ENCODE data around the gene FGD2. TPM values are rescaled to one million over a fixed set of nuclear protein-coding genes. Genes with fewer than 3 reads are reported as not detected.

FGD2 gene
- polyA plus RNA-seq, 12 donors = 2.4 to 8.1 (median 3.0) TPM; not detected in 1

DNA sequence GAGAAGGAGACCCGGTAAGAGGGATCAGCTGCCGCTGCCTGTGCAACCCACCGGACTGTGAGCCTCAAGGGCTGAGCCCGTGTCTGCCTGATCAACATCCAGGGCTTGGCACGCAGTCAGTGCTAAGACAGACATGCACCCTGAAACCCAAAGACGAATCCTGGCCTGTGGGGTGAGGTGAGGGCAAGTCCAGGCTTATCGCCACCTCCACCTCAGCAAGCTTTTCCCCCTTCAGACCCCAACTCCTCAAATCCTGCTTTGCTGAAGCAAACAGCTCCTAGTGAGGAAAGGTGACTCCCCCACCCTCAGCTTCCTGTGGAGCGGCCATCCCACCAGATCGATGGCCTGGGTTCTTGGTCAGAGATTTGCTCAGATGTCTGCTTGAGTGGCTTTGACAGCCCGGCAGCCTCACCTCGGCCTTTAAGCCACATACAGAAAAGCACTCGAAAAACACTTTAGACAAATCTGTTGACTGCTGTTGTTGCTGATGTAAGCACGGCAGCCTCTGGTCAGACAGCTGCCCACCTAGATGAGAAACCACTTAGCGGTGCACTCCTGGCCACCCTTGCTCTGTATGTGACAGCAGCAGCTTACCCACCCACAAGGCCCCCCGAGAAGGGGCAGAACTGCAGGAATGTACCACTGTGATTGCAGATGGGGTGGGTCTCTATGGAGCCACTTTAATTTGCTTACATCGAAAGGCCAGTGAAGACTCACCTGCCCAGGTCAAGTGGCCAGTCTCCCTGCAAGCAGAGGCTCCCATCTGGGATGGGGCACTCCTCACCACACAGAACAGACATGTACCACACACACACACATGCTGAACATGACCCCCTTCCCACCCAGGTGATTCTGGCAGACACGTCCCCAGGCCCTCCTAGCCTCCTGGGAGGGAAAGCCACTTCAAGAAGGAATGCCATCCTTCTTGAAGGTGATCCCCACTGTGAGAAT is 34.3 kb upstream of the FGD2 start:
- no peak for DNase-seq

DNA sequence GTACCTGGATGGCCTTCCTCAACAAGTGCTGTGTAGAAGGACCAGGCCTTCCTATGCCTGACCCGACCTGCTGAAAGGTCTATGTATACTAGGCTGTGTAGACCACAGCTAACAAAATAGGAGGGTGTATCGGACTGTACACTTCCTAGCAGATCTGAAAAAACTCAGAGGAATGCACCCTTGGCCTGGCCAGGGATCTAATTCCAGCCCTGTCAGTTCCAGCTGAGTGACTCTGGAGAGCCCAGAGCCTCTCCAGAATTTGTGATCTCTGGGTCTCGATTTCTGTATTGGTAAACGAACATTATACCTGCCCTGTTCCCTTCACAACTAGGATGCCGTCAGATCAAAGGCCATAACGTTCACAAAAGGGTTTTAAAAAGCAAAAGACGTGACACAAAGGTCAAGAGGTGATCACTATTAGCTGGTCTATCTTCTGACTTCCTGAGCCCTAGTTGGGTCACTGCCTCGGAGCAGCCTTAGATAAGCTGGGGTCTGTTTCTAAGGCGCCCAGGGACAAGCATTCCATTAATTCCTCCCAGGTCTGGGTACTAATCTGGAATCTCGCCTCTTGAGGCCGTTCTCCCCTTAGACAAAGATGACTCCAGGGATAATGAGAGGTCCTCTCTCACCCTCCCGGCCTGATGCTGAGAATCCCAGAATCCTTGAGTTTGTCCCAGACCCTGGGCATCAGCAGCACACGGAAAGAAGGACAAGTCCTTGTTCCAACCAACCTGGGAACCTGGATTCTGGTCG is 33.4 kb upstream of the FGD2 start:
- no peak for DNase-seq

DNA sequence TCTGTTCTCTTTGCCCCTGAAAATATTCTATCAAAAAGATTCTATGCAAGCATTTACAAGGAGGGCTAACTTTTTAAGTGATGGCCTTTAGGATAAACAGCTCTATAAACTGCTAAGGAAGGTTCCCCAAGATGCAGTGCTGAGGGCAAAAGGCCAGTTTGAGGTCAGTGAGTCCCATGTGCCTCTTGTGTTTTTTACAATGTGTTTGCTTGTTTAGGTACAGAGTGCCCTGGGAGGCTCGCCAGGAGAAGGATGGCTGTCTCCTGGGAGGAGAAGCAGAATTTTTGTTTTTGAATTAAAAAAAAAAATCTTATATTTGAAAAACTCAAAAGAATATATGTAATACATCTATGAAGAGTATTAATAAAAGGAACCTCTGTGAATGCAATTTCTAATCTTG is 32.3 kb upstream of the FGD2 start:
- no peak for DNase-seq

DNA sequence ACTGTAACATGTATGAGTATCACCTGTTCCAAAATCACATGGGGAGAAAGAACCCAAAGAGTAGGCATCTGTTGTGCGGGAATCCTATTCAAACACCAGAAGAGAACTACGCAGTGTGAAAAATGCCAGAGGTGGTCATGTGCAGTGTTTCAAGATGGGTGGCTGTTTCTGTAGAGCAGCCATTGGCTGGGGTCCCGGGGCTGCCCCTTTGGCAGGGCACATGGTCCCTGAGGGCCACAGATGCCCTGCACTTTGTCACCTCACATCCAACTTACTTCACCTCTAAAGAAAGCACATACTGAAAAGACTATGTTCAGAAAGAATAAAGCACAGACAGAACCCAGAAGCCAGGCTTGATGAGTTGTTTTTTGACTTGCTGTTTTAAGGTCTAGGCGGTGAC is 31.8 kb upstream of the FGD2 start:
- DNase-seq = no peak

DNA sequence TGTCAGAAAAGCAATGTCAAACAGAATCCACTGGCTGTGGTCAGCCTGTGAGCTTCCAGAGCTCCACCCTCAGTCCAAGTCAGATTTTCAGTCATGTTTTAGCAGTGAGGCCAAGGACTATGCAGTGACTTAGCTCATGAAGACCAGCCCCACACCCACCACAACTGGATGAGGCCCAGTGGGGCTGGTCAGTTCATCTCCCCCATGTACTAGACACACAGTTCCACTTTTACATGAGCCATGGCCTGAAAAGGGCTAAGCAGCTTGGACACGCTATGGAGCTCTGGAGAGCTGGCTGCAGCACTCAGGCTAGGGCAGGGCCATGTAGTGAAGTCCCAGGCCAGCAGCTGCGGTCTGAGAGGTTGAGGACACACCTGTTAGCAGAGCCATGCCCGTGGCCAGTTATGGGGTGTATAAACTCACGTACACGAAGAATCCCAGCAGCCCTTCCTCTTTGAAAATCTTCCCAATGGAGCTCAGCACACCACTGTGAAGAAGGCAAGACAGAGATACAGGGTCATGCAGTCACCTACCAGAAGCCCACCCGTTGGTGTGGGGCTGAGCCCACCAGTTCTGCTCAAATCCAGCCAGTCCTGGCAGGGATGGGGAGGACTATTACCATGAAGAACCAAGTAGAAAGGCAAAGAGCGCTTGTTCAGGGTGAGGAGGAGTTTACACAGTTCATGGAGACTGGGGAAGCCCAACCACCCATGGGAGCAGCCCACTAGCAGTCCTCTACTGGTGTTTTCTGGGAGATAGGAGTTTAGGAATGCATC is 30.0 kb upstream of the FGD2 start:
- no peak for DNase-seq

DNA sequence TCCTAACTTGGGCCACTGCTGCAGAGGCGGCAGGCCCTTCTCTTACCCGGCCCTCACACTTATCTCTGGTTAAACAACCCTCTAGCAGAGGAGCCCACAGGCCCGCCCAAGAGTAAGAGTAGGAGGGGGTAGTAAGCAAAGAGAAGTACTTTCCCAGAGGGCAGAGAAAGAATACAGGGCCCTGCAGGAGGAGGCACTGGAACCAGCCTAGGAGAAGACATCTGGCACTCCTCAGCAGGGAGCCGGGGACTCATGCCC is 29.5 kb upstream of the FGD2 start:
- no peak for DNase-seq

DNA sequence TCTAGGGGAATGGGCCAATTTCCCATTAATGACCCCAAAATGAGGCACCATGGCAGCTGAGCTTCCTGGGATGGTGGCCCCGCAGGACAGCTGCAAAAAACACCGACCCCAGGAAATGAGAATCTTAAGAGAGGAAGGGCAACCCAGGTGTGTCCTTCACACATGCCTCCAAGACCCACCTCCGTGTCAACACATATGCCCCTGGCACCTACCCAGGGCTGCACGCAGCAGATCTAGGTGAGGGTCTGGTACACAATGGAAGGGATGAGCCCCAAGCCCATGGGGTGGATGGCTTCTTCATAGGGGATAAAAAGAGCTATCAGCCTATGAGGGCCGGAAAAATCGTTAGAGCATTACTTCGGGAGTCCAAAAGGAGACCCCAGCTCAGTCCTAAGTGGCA is 28.9 kb upstream of the FGD2 start:
- DNase-seq = no peak

DNA sequence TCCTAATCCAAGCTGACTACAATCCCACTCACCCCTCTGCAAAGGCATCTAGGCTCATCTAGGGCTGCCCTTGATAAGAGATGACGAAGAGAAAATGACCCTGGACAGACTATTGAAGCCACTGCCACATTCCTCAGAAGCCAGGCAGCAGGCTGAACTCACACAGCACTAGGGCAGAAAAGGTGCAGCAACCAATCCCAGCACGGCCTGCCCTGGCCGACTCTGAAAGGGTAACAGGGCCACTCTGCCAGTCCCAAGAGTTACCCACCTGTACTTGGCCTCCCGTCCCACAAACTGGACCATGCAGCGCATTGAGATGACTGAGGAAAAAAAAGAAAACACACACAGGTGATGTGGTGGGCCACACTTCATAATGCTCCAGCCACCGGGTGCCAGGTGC is 28.5 kb upstream of the FGD2 start:
- DNase-seq = no peak

DNA sequence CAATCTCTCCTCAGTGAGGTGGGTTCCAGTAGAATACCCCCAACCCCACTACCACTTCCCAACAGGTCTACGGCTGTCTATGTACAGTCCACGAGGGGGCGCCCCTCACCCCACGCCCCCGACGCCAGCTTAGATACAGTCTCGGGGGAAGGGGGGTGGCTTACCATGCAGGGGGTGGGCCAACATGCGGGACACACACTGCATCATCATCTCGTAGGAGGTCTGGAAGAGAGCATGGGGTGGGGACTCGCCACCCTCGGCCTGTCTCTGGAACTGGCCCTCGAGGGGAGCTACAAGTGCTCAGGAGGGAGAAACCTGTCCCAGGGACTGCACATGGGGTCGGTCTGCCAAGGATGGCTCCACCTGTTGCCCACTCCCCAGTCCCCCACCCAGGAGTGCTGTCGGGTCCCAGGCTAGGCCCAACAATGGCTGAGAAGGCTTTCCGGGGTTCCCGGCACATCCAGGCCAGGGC is 27.9 kb upstream of the FGD2 start:
- DNase-seq = no peak

DNA sequence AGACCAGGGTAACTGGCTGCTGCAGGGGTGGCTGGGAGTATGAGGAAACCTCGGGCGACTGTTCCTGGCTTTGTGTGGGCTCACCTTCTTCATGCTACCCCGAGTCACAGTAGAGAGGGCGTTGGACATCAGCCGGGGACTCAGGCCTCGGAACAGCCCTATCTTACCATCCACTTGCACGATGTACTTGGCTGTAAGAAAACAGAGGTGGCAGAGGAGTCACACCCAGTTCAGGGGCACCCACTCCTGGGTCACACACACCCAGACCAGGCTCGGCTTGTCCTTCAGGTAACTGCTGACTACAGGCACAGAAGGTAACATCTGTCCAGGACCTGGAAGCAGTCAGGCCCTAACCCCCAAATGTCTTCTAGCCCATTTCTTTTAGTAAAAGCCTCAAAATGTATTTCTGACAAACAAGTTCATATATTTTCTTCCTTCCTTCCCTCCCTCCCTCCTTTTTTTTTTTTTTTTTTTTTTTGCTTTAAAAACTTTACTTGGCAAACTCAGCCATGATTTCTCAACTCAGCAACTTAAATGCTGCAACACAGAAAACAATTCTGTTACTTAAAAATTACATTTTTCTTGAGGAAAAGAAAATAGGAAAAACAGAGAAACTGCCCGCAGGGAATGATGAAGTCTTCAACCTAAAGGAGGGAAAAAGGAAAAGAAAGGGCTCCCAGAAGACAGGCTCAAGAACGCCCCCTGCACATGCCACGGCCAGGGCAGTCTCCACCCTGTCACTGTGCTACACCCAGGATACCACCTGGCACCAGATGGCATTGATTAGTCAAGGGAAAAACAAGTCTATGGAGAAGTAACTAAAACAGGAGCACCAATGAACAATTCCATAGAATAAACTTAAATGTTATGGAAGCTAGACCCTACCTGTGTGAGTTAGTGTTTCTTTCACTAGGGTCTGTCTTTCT is 26.8 kb upstream of the FGD2 start:
- DNase-seq = no peak

DNA sequence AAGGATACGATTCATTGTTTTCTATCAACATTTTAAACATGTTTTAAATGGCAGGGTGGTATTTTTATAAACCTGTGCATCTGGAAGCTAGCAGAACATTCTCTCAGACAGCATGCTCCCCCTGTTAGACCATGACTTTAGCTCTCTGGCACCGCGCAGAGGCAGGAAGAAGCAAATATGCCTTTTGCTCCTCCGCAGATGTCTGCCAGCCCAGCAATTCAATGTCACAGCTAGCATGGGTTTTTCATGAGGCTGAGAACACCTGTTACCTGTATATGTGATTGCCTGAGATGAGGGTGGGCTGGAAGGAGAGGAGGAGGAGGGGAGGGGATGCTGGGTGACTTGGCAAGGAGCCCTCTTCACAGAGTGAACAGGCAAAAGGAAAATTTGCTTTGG is 26.1 kb upstream of the FGD2 start:
- DNase-seq = peak; percentile 71

DNA sequence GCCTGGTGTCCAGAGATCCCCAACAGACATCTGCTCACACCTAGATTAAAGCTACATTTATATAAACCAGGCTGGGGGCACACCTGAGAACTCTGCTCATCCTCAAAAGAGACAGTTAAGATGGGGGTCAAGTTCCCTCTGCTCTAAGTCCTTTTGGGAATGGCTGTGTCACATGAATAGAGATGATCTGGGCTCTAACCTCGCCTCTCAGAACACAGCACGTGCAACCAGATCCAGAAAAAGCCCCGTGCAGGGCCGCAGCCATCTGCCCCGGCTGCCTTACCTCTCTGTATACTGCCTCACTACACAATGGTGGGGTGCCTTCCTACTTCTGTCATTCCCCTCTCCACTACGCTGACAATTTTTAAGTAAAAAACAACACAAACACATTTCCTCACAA is 25.3 kb upstream of the FGD2 start:
- no peak for DNase-seq

DNA sequence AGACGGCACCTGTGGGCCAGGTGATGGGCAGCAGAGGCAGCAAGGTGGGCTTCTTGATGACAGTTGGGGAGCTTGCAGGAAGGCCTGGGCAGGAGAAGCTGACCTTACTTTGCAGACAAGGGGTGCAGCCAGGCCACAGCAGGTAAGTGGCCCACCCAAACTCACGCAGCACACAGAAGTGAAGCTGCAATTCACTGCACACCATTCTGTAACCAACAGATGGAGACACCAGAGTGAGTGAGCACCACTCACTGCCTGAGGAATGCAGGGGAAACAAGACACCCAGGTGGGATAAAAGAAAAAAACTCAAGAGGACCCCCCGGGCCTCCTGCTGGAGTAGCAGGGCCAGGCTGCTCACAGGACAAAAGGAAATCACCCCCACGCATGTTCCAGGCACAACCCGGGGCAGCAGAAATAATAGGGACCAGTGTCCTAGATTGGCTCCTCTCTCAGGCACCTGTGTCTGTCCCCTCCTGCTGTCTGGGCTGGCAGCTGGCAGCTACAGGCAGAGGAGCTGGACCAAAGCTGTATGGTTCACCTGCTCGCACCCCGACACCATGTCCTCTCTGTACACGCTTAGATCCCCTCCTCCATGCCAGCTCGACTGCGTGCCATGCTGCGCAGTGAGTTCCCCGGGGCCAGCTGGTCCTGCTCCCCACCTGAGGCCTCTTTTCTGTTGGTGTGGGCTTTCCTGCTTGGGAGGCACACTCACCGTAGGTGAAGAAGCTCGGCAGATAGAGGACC is 24.4 kb upstream of the FGD2 start:
- DNase-seq = no peak

DNA sequence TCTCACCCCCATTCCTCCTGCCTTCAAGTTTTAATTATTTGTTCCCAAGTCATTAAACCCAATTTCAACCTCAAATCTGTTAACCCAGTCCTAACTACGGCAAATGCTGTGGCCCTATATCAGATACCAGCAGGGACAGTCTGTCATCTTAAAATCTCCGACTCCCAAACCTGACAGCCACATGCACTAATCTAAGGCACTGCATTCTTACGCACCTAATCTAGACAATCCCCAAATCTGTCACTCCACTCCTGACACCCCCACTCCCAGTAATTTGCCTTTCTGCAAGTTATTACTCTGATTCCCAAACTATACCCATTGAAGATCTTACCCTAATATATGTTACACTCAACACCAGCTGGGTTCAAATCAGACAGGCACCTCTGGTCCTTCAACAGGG is 21.9 kb upstream of the FGD2 start:
- DNase-seq = no peak

DNA sequence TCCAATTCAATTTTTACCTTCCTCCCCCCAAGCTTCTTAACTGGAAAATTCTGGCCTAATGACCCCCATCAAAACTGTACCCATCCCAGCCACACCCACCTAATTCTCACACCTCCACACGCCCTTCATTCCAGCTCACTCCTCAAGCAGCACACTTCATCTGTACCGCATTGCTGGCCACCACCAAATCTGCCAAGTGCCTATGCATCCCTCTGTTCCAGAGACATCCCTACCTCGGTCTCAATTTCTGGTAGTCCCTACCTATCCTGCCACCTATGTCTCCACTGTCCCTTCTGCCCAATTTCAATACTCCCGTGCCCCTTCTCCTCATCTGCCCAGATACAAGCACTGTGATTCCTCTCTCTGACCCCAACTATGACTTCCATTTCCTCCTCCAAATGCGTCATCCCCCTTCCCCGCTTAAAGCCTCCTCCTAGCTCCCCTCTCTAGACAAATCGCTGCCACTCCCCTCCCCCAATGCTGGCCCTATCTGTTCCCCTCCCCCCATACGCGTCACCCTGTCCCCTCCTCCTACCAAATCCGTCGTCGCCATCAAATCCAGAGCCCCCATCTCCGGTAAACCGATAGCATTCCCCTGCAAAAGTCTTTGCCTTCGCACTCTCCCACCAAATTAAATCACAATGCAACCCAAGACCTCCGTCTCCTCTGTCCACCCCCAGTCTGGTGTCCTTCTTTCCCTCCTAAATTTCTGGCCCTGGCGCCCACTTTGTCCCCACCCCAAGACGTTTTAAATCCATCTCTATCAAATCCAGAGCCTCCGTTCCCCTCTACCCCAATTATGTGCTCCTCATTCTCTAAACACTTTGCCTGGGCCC is 20.7 kb upstream of the FGD2 start:
- peak; percentile 70 for DNase-seq

DNA sequence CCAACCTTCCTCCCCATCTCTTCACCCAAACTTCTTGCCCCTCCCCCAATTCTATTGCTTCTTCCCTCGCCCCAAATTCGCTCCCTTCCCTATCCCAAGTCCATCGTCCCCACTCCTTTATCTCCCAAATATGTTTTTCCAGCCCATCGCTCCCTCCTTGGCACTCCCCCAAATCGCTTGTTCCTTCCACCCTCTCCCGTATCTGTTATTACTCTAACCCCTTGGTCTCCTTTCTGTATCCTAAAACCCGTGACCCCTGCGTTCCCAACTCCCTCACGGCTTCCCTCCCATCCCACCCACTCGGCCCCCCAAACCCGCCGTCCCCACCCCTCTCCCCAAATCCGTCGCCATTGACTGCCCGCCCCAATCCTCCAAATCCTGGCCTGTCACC is 20.0 kb upstream of the FGD2 start:
- no peak for DNase-seq

DNA sequence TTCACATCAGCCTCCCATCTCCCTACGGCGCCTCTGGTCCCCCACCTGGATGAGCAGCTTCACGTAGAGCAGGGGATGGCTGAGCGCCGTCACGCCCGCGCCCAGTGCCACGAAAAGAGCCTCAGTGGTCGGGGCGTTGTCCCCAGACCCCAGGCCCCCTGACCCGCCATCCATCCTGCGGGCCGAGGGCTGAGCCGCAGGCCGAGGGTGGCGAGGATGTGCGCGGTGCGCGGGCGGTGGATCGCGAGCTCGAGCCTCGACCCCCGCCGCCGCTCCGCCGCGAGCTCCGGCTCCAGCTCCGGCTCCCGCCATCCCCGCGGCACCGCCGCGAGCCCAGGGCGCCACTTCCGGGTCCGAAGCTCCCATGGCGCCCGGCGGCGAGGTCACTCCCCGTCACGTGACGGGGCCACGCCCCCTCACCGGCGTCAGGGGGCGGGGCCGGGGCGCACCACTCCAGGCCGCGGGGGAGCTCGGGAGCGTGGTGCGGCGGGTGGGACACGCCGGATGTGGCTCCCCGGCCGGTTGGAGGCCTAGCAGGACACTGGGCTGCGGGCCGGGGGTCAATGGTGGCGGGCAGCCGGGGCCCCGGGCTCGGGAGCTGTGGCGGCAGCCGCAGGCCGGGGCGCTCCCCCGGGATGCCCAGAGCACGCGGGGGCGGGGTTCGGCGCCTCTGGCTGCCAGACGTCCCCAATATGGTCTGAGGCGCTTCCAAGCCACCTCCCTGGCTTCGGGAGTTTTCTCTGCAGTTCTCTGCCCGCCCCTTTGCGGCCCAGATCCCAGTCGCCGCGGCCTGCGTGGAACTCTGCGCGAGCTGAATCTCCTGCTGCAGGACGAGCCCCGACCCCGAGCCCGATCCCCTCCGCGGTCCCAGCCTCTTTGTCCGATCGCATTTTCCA is 19.4 kb upstream of the FGD2 start, which contains the start of gene MTCH1:
MTCH1 (minus strand) TSS at position 389 of the 896 bp plus-strand sequence; CDS start at position 366, 23 bp downstream.
- peak; percentile 92 for DNase-seq

DNA sequence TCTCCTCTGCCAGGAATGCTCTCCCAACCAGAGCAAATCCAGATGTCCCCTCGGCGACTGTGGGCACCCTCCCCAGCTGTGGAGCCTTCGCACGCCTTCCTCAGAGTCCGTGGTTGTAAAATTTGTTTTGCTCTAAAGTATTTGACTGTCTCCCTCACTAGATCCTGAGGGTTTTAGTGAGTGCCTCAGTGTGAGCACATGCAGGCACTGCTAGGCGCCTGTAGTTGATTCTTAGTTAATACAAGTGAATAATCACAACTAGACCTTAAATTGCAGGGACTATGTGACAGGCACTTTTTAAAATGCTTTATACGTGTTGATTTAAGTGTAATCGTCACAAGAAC is 18.8 kb upstream of the FGD2 start:
- no peak for DNase-seq

DNA sequence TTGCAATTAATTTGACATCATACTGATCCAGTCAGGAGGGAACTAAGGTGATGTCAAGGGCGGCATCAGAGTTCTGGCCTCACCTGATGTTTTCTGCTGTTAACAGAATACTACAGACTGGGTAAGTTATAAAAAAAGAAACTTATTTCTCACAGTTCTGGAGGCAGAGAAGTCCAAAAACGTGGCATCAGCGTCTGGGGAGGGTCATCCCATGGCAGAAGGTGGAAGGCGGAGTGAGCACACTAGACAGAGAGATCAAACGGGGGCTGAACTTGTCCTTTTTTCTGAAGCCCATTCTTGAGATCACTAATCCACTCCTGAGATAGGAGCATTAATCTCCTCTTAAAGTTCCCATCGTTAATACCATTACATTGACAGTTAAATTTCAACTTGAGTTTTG is 16.2 kb upstream of the FGD2 start:
- DNase-seq = no peak
